Hepatocyte (in vitro differentiated cells): ENCODE measurements around the gene ZMYM5.

ENCODE experiments used
- CTCF ChIP-seq: fragments of 200-600 bp; sonication (generic); IDR thresholded peaks from 2 replicates; pipeline ENCODE4 v1.5.1; 2016; ENCODE audit warnings: antibody characterized with exemption, mild to moderate bottlenecking; ENCODE audit not compliant: poor library complexity
- EZH2phosphoT487 ChIP-seq: fragments of 200-600 bp; sonication (generic); IDR thresholded peaks from one replicate; pipeline ENCODE4 v1.6.1; 2018; ENCODE audit warnings: antibody characterized with exemption, mild to moderate bottlenecking, low read depth, moderate library complexity; ENCODE audit not compliant: unreplicated experiment, severe bottlenecking

GRCh38 chr13:19822673-19823072 lies 40.8 kb downstream of the ZMYM5 start:
- TF ChIP-seq CTCF (no peak), EZH2phosphoT487 (no peak)
